GM21360 (cell line): Measurements from ENCODE around the gene RFX8.

ENCODE experiments used
- ATAC-seq: cut with Tn5 transposase; IDR thresholded peaks from one replicate; pipeline ENCODE4 v1.9.1; 2021; ENCODE audit warnings: mild to moderate bottlenecking, moderate library complexity; ENCODE audit not compliant: unreplicated experiment

RFX8 gene

GRCh38 chr2:101412092-101412694 is 62.7 kb downstream of the RFX8 start:
- ATAC-seq = no peak

GRCh38 chr2:101410746-101411145 is 64.2 kb downstream of the RFX8 start:
- ATAC-seq = no peak

- ATAC-seq = no peak
Measured at GRCh38 chr2:101410114-101410513, 64.8 kb downstream of the RFX8 start.

- no peak for ATAC-seq
Measured at GRCh38 chr2:101409699-101410098, 65.2 kb downstream of the RFX8 start.

- ATAC-seq = no peak
Measured at GRCh38 chr2:101408925-101409324, 66.0 kb downstream of the RFX8 start.

GRCh38 chr2:101405351-101405899 is 69.5 kb downstream of the RFX8 start:
- no peak for ATAC-seq

GRCh38 chr2:101403745-101404144 is 71.2 kb downstream of the RFX8 start:
- ATAC-seq = no peak

- no peak for ATAC-seq
Measured at GRCh38 chr2:101402630-101403029, 72.3 kb downstream of the RFX8 start.

GRCh38 chr2:101401906-101402305 is 73.0 kb downstream of the RFX8 start:
- ATAC-seq = no peak

GRCh38 chr2:101401326-101401665 is 73.6 kb downstream of the RFX8 start:
- ATAC-seq = no peak

GRCh38 chr2:101400506-101401325 is 74.2 kb downstream of the RFX8 start:
- ATAC-seq = no peak

- no peak for ATAC-seq
Measured at GRCh38 chr2:101400048-101400447, 74.9 kb downstream of the RFX8 start.

- no peak for ATAC-seq
Measured at GRCh38 chr2:101399021-101399799, 75.7 kb downstream of the RFX8 start.

- no peak for ATAC-seq
Measured at GRCh38 chr2:101398116-101398821, 76.6 kb downstream of the RFX8 start.

- no peak for ATAC-seq
Measured at GRCh38 chr2:101396316-101396717, 78.6 kb downstream of the RFX8 start.

GRCh38 chr2:101395545-101396315 is 79.2 kb downstream of the RFX8 start:
- ATAC-seq = no peak

- ATAC-seq = no peak
Measured at GRCh38 chr2:101388232-101388631, 86.7 kb downstream of the RFX8 start.

- no peak for ATAC-seq
Measured at GRCh38 chr2:101387151-101387834, 87.6 kb downstream of the RFX8 start, which contains the start of gene CREG2. TSS of gene CREG2 (minus strand) at chr2:101387503. CDS start at chr2:101387457, 46 bp downstream.

GRCh38 chr2:101386599-101387150 is 88.2 kb downstream of the RFX8 start:
- no peak for ATAC-seq
